Activated CD8-positive, alpha-beta T cell treated with anti-CD3 and anti-CD28 coated beads for 36 hours (primary cell): Measurements from ENCODE around the gene MICAL2. TPM values are rescaled to one million over a fixed set of nuclear protein-coding genes. Genes with fewer than 3 reads are reported as not detected.

Source experiments
- ATAC-seq: fragments of 200-7000 bp; cut with Tn5 transposase; one replicate; pipeline ENCODE4 v1.10.0; 2021; ENCODE audit warnings: mild to moderate bottlenecking, moderate library complexity
- CTCF ChIA-PET: fragments of 350-600 bp; sonication (Branson Sonifier 250); formaldehyde crosslinking; loops from one replicate; lab custom pipeline; 2021; ENCODE audit warnings: antibody characterized with exemption; lab: Charles Lee
- POLR2A ChIA-PET: fragments of 350-600 bp; sonication (Branson Sonifier 250); formaldehyde crosslinking; loops from one replicate; lab custom pipeline; 2021; ENCODE audit warnings: antibody characterized with exemption; lab: Charles Lee
- DNase-seq: peaks from one replicate; pipeline ENCODE4 v3.0.0-alpha.2; 2020
- H3K27ac Mint-ChIP-seq: one replicate; pipeline ENCODE4 v1.8.0; 2021; ENCODE audit warnings: mild to moderate bottlenecking, mixed read lengths
- H3K27me3 Mint-ChIP-seq: one replicate; pipeline ENCODE4 v1.8.0; 2021; ENCODE audit warnings: mixed read lengths
- H3K36me3 Mint-ChIP-seq: one replicate; pipeline ENCODE4 v1.8.0; 2021; ENCODE audit warnings: low read depth, mixed read lengths
- H3K4me1 Mint-ChIP-seq: one replicate; pipeline ENCODE4 v1.8.0; 2021; ENCODE audit warnings: low read depth, mixed read lengths
- H3K4me3 Mint-ChIP-seq: one replicate; pipeline ENCODE4 v1.8.0; 2021; ENCODE audit warnings: mild to moderate bottlenecking, moderate library complexity, mixed read lengths
- H3K9me3 Mint-ChIP-seq: one replicate; pipeline ENCODE4 v1.8.0; 2021; ENCODE audit warnings: mixed read lengths
- CTCF ChIP-seq: fragments of 200-600 bp; IDR thresholded peaks from one replicate; pipeline ENCODE4 v1.8.0; 2022; ENCODE audit warnings: antibody characterized with exemption, mild to moderate bottlenecking
- intact Hi-C: fragments of 100-400 bp; cut with micrococcal nuclease; formaldehyde crosslinking; loops from one replicate; pipeline ENCODE4 v1.10.0; 2022
- total RNA-seq, 2 experiments: library from RNA; stranded (reverse); gene quantifications; one replicate each; pipeline ENCODE4 v1.2.3, GENCODE V29; 2021

MICAL2 gene
- total RNA-seq, 2 experiments from 2014 or later = 99.8 to 105 TPM

- CTCF ChIA-PET = interaction anchor here (1.2 kb wide), 1 partner anchor 172 kb away, joined by 3 read pairs; no protein-coding TSS in a partner anchor
- H3K27ac Mint-ChIP-seq = no peak overlapping the region
- ATAC-seq = no peak
- H3K9me3 Mint-ChIP-seq = peaks cover 2% of the 10 kb centered on the region
- no peak for TF ChIP-seq CTCF
- no peaks in the 10 kb centered on the region for H3K36me3 Mint-ChIP-seq
- no peaks in the 10 kb centered on the region for H3K27me3 Mint-ChIP-seq
- H3K4me1 Mint-ChIP-seq = peaks cover 3% of the 10 kb centered on the region
- DNase-seq = no peak
- H3K4me3 Mint-ChIP-seq = no peak overlapping the region
- POLR2A ChIA-PET = no interaction called here
- intact Hi-C loops = no loop called here
These were observed 45.5 kb upstream of the MICAL2 start for GRCh38 chr11:12064954-12065280.

DNA sequence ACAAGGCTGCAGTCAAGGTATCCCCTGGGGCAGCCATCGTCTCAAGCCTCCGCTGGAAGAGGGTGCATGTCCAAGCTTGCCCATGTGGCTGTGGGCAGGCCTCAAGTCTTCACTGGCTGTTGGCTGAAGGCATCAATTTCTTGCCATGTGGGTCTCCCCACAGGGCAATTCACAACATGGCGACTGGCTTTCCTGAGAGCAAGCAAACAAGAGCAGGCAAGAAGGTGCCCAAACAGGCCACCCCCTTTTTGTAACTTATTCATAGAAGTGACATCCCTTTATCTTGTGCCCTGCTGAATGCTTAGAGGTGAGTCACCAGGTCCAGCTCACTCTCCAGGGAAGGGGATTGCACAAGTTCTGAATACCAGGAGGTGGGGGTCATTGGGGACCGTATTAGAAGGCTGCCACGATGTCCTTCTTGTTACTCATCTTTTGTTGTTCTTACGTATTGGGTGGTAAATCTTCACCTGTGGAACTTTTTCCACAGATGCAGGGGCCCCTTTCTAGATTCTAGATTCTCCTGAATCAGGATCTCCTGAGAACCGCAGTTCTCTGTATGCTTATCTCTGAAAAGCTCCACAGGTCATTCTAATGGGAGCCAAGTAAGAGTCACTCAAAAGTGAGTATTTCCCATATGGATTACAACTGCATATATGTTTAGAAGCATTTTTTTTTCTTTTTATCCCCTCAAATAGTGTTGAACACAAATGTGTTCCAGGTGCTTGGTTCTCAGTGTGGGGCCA is 44.2 kb upstream of the MICAL2 start:
- Mint-ChIP-seq H3K27ac (no peak overlapping the region), H3K9me3 (peaks cover 2% of the 10 kb centered on the region), H3K27me3 (no peaks in the 10 kb centered on the region), H3K4me3 (no peak overlapping the region), H3K4me1 (peaks cover 3% of the 10 kb centered on the region), H3K36me3 (no peaks in the 10 kb centered on the region)
- intact Hi-C loops = no loop called here
- ChIA-PET POLR2A (interaction anchor here (0.7 kb wide), 2 partner anchors 20 to 23 kb away, joined by 3 to 5 read pairs; no protein-coding TSS in a partner anchor), CTCF (interaction anchor here (0.6 to 2.7 kb wide), 6 partner anchors 11 to 267 kb away, joined by 3 to 12 read pairs (median 6); no protein-coding TSS in a partner anchor)
- DNase-seq (no peak), ATAC-seq (no peak)
- no peak for TF ChIP-seq CTCF

DNA sequence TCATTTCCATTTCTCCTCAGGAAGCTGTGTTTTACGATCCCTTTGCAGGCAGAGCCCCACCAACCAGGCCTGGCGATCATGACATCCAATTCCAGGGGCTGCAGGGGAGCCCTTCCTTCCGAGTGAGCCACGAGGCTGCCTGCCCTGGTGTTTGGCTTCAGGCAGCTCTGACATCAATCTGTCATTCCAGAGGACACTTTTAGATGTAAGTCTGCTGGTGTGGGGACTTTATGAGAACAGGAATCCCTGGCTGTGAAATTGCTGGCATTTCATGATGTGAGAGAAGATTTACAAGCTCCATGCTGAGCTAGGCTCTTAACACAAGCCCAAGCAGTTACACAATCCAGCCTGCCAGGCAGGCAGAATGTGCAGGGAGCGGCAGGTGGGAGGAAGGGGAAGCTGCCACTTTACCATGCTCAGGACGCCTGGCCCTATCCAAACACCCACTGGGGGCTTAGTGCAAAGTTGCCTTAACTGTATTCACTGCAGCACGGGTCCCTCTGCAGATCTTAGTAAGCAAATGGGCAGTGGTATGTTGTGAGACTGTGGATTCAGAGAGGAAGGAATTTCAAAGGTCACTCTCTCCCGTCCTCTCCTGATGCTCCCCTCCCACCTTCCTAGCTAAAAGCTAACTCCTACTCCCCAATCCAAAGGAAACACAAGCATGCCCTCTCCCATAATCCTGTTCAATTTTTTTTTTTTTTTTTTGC is 43.4 kb upstream of the MICAL2 start:
- ATAC-seq (no peak), DNase-seq (no peak)
- ChIA-PET CTCF (interaction anchor here (0.6 to 2.7 kb wide), 5 partner anchors 12 to 214 kb away, joined by 3 to 12 read pairs (median 8); no protein-coding TSS in a partner anchor), POLR2A (interaction anchor here (0.7 kb wide), 2 partner anchors 19 to 23 kb away, joined by 3 to 5 read pairs; no protein-coding TSS in a partner anchor)
- Mint-ChIP-seq H3K9me3 (peaks cover 2% of the 10 kb centered on the region), H3K27me3 (no peaks in the 10 kb centered on the region), H3K4me3 (no peak overlapping the region), H3K27ac (no peak overlapping the region), H3K4me1 (peaks cover 3% of the 10 kb centered on the region), H3K36me3 (no peaks in the 10 kb centered on the region)
- intact Hi-C loops = no loop called here
- no peak for TF ChIP-seq CTCF

DNA sequence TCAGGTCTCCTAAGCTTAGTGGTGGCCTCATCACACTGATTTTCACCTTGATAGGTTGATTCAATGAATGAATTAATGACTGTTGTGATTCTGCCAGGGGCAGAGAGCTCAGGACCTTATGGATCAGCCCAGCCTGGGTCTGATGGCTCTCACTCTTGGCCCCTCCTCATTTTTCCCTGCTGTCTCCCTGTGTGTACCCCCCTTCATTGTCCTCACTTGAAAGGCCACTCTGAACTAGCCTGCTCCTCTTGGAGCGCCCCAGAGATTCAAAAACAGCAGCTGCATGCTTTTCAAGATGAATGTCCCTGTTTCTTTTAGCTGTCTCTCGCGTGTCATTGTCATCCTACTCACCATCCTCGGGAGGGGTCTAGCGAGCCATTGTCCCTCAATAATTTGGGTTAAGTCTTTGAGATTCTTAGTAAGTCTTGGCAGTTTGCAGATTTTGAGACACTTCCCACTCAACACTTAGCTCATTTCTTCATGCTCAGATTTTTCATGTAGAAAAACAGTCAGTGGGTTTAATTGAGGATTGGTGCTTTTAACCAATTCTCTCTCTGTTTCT is 42.5 kb upstream of the MICAL2 start:
- Mint-ChIP-seq H3K9me3 (peaks cover 2% of the 10 kb centered on the region), H3K36me3 (no peaks in the 10 kb centered on the region), H3K27me3 (no peaks in the 10 kb centered on the region), H3K4me1 (no peaks in the 10 kb centered on the region), H3K27ac (no peak overlapping the region), H3K4me3 (no peak overlapping the region)
- ChIA-PET CTCF (interaction anchor here (0.6 to 2.7 kb wide), 5 partner anchors 16 to 214 kb away, joined by 3 to 12 read pairs (median 8); no protein-coding TSS in a partner anchor), POLR2A (no interaction called here)
- ATAC-seq = no peak
- intact Hi-C loops = no loop called here
- DNase-seq = no peak
- no peak for TF ChIP-seq CTCF
